ENCODE data around the gene MTHFR.

The MTHFR gene

GRCh38 chr1:11797525-11798216 lies 8.1 kb downstream of the MTHFR start:
- no peak for DNase-seq (ENCODE audit: low read depth in 2 of 2)

- no peak for DNase-seq (ENCODE audit: low read depth in 2 of 2)
These were observed 9.5 kb downstream of the MTHFR start for GRCh38 chr1:11796036-11796828.

- DNase-seq (ENCODE audit: low read depth in 2 of 2): no peak
These were observed 10.4 kb downstream of the MTHFR start for GRCh38 chr1:11795238-11795890.

GRCh38 chr1:11794446-11795237 lies 11.1 kb downstream of the MTHFR start:
- DNase-seq (ENCODE audit: low read depth in 2 of 2): no peak

GRCh38 chr1:11793819-11794218 lies 11.9 kb downstream of the MTHFR start:
- no peak for DNase-seq (ENCODE audit: low read depth in 2 of 2)

- no peak for DNase-seq (ENCODE audit: low read depth in 2 of 2)
These were observed 13.7 kb downstream of the MTHFR start for GRCh38 chr1:11792106-11792505.

- no peak for DNase-seq (ENCODE audit: low read depth in 2 of 2)
These were observed 14.7 kb downstream of the MTHFR start for GRCh38 chr1:11790880-11791715.

- DNase-seq (ENCODE audit: low read depth in 2 of 2): no peak
These were observed 15.5 kb downstream of the MTHFR start for GRCh38 chr1:11790101-11790879.

GRCh38 chr1:11789126-11790067 lies 16.4 kb downstream of the MTHFR start:
- no peak for DNase-seq (ENCODE audit: low read depth in 2 of 2)

- no peak for DNase-seq (ENCODE audit: low read depth in 2 of 2)
These were observed 17.2 kb downstream of the MTHFR start for GRCh38 chr1:11788549-11789053.

GRCh38 chr1:11787804-11788436 lies 17.8 kb downstream of the MTHFR start:
- DNase-seq (ENCODE audit: low read depth in 2 of 2): no peak

GRCh38 chr1:11787251-11787803 lies 18.4 kb downstream of the MTHFR start:
- no peak for DNase-seq (ENCODE audit: low read depth in 2 of 2)

GRCh38 chr1:11786168-11786567 lies 19.6 kb downstream of the MTHFR start:
- no peak for DNase-seq (ENCODE audit: low read depth in 2 of 2)

GRCh38 chr1:11784993-11785769 lies 20.6 kb downstream of the MTHFR start:
- peak; percentile 34 to 37 for DNase-seq (ENCODE audit: low read depth in 2 of 2)

- no peak for DNase-seq (ENCODE audit: low read depth in 2 of 2)
These were observed 21.3 kb downstream of the MTHFR start for GRCh38 chr1:11784256-11784992.

GRCh38 chr1:11783556-11783955 lies 22.2 kb downstream of the MTHFR start:
- no peak for DNase-seq (ENCODE audit: low read depth in 2 of 2)
